Measurements from ENCODE around the gene MDM2. TPM values are rescaled to one million over a fixed set of nuclear protein-coding genes. Genes with fewer than 3 reads are reported as not detected.

The MDM2 gene
- total and polyA plus RNA-seq, 2 of the 13 experiments (the other 11 are each of a cell fraction or from before 2014, with no cell fraction given): 29.3 to 314 TPM

DNA sequence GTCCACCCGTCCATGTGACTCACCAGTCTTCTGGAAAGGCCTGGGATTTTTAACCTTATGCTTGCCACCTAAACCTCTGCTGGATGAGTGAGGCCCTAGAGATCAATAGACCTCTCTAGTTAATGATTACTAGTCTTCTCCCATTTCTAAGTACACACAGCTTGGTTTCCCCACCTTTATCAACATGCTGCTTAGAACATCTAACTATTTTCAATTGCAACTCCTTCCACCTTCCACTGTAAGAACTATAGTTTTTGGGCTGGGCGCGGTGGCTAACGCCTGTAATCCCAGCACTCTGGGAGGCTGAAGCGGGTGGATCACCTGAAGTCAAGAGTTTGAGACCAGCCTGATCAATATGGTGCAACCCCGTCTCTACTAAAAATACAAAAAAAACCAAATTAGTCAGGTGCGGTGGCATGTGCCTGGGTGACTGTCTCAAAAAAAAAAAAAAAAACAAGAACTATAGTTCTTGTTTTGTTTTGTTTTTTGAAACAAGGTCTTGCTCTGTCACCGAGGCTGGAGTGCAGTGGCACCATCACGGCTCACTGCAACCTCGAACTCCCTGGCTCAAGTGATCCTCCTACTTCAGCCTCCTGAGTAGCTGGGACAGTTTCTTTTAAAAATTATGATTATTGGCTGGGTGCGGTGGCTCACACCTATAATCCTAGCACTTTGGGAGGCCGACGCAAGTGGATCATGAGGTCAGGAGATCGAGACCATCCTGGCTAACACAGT is 18.7 kb upstream of the MDM2 start (continued):
- TF ChIP-seq RFXAP (CRISPR knock-in tag; IDR thresholded peaks at IDR 0.05; ENCODE audit: borderline replicate concordance) (0 out of 2 replicates have a peak, but pooled peaks have one; percentile 24), ZNF720 (CRISPR knock-in tag; IDR thresholded peaks at IDR 0.05) (no peak), ZNF180 (CRISPR knock-in tag; IDR thresholded peaks at IDR 0.05; ENCODE audit: borderline replicate concordance, low read depth) (no peak), HHEX (CRISPR knock-in tag; IDR thresholded peaks at IDR 0.05) (no peak), ZBTB46 (CRISPR knock-in tag; IDR thresholded peaks at IDR 0.05; ENCODE audit: borderline replicate concordance) (no peak), NFKBIZ (CRISPR knock-in tag; IDR thresholded peaks at IDR 0.05) (no peak; the same call in 1 of the 2 replicates), ZNF569 (CRISPR knock-in tag; IDR thresholded peaks at IDR 0.05; ENCODE audit: borderline replicate concordance) (no peak), ZNF24 (IDR thresholded peaks at IDR 0.05) (no peak), ZNF589 (CRISPR knock-in tag; conservative IDR thresholded peaks at IDR 0.05) (no peak), DNMT3B (CRISPR knock-in tag; conservative IDR thresholded peaks at IDR 0.05) (no peak), HNRNPUL1 (IDR thresholded peaks at IDR 0.05; ENCODE audit: low read depth, low read length) (peak; percentile 90), MXI1 (IDR thresholded peaks at IDR 0.05; ENCODE audit: borderline replicate concordance, low read depth, low read length) (peak; percentile 25; the same call in 1 of the 3 replicates), ZBTB21 (CRISPR knock-in tag; IDR thresholded peaks at IDR 0.05) (no peak; the same call in 1 of the 2 replicates), ZFY (CRISPR knock-in tag; IDR thresholded peaks at IDR 0.05) (peak; percentile 72), FOSL2 (CRISPR knock-in tag; IDR thresholded peaks at IDR 0.05) (peak; percentile 92), ZNF205 (CRISPR knock-in tag; IDR thresholded peaks at IDR 0.05) (0 out of 2 replicates have a peak, but pooled peaks have one; percentile 29), FOXA3 (CRISPR knock-in tag; IDR thresholded peaks at IDR 0.05) (peak; percentile 95), CREB1 (IDR thresholded peaks at IDR 0.05) (no peak), CREB1 (CRISPR knock-in tag; IDR thresholded peaks at IDR 0.05) (peak; percentile 64), PPARG (CRISPR knock-in tag; conservative IDR thresholded peaks at IDR 0.05) (peak; percentile 30; the same call in 1 of the 2 replicates), SIN3A (IDR thresholded peaks at IDR 0.05; ENCODE audit: borderline replicate concordance, low read depth, low read length) (0 out of 2 replicates have a peak, but pooled peaks have one; percentile 42), MXD4 (CRISPR knock-in tag; IDR thresholded peaks at IDR 0.05) (0 out of 2 replicates have a peak, but pooled peaks have one; percentile 21), NFIB (CRISPR knock-in tag; IDR thresholded peaks at IDR 0.05; ENCODE audit: borderline replicate concordance) (no peak), ZC3H13 (CRISPR knock-in tag; IDR thresholded peaks at IDR 0.05) (no peak), ZUFSP (CRISPR knock-in tag; IDR thresholded peaks at IDR 0.05; ENCODE audit: borderline replicate concordance) (no peak), PATZ1 (CRISPR knock-in tag; IDR thresholded peaks at IDR 0.05) (peak; percentile 51; the same call in 1 of the 2 replicates), NFE2L1 (CRISPR knock-in tag; IDR thresholded peaks at IDR 0.05; ENCODE audit: borderline replicate concordance) (no peak)

All from HepG2 (cell line).